M059J (cell line): ENCODE results near the gene PTCH2. TPM values are rescaled to one million over a fixed set of nuclear protein-coding genes. Genes with fewer than 3 reads are reported as not detected.
"Not testable (repeated sequence)": the region's sequence is repeated elsewhere in the genome, so short reads cannot be mapped to it uniquely, and the experiment has no call there.

Experiments
- DNase-seq: peaks from one replicate; pipeline ENCODE4 v3.0.0-alpha.2; 2012; ENCODE audit warnings: low read depth
- total RNA-seq: library from RNA; depleted of rRNA; stranded (reverse); fragments of >200 nt; shearing (Covaris generic); gene quantifications from 2 replicates; pipeline ENCODE4 v1.2.3, GENCODE V29; 2014

PTCH2 gene
- total RNA-seq, 1 experiment from 2014 or later = not detected

DNA sequence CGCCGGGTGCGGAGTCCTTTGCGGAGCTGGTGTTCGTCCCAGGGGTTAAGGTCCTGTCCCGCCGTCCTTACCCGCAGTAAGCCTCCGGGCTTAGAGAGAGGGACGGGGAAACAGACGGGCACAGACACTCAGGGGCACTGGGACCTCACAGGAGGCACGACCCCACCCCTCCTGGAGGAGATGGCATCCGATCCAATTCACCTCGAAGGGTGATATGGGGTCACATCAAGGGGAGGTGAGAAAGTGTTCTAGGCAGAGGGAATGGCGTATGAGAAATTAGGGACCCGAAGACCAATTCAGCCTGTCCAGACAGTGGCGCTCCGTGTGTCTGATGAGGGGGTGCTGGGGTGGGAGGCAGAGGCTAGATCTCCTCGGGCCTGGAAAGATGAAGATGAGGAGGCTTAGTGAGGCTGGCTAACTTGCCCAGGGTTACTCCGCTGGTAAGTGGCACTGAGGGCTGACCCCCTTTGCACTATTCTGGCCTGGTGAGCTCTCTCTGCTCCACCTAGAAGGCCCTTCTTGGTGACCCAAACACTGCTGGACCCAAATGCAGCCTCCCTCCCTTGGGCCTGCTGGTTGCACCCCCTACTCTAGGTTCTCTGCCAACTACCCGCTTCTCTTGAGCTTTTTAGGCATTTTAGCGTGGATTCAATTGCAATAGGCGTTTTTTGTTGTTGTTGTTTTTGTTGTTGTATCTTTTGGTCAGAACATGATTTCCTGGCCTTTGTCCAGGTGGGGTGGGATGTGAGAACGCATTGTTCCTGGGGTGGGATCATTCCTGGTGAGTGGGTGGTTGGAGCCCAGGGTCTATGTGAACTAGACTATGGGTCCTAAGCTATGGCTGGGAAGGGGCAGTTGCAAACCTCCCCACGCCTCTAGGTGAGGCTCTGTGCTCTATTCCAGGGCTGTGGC, 22.5 kb downstream of the PTCH2 start:
- DNase-seq = no peak

DNA sequence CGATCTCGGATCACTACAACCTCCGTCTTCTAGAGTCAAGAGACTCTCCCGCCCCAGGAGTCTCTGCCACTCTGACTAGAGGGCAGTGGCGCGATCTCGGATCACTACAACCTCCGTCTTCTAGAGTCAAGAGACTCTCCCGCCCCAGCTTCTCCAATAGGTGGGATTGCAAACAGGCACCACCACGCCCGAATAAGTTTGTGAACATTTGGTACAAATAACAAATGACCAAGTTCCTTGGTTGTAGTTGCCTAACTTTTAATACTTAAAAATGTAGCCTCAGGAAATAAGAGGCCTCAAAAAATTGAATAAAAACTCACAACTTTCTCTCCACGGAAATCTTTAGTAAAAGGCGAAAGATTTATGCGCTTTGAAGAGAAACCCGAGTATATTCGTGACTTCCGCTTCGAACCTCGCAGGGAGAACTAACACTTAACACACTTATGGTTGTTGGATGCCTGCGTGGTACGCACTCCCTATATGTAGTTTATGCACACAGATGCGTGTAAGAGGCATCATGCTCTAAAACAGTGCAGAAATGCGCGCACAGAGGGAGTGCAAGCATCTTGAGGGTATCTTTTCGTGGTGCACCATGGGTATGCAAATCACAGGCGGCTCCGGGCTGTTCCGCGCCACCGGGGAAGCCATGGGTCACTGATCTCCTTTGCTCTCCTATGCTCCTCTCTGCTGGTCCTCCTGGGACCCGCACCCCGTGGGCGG, 23.3 kb downstream of the PTCH2 start:
- DNase-seq = no peak

DNA sequence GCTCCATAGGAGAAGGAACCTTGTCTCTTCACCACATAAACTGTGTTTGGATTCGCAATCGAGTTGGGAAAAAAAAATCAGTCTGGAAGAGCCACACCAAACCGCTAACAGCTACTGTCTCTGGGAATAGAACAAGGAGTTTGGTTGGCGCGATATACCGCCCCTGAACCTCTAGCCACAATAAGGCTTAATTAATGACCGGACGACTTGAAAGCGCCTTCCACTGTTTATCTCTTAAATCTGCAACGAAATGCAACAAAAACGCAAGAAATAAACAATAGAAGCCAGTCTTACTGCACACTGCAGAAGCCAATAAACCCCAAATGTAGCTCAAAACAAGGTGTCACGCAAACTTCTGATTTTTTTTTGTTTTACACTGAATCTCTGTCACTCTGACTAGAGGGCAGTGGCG, 23.9 kb downstream of the PTCH2 start:
- peak; percentile 75 for DNase-seq

DNA sequence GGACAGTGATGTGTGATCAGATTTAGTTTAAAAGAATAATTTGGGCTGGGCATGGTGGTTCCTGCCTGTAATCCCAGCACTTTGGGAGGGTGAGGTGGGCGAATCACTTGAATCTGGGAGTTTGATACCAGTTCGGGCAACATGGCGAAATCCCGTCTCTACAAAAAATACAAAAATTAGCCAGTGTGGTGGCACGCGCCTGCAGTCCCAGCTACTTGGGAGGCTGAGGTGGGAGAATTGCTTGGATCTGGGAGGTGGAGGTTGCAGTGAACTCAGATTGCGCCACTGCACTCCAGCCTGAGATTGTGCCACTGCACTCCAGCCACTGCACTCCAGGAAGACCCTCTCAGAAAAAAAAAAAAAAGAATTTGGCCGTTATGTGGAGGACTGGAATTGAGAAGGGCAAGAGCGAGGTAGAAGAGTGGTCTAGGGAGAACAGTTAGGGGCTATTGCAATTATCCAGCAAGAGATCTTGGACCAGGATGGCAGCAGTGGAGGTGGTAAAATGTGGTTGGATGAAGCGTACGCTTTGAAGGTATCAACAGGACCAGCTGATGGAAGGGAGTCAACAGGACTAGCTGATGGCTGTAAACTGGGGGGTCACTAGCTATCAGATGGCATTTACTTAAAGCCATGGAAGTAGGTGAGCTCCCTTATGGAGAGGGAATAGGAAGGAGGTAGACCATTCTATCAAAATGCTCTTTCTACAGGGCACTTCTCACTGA, 25.1 kb downstream of the PTCH2 start:
- no peak for DNase-seq

DNA sequence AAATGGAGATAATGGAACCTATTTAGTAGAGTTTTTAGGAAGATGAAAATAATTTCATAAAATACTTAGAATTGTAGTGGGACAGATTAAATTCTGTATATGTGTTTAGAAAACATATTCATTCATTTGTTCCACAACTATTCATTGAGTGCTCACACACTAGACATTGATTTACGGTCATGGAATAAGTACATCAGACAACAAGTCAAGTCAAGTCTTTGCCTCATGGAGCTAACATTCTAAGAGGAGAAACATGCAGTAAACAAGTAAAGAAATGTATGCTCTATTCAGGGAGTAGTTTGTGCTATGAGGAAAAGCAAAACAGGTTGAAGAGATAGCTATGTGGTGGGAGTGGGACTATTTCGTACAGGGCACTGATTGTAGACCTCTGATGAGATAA, 25.7 kb downstream of the PTCH2 start:
- DNase-seq = no peak

DNA sequence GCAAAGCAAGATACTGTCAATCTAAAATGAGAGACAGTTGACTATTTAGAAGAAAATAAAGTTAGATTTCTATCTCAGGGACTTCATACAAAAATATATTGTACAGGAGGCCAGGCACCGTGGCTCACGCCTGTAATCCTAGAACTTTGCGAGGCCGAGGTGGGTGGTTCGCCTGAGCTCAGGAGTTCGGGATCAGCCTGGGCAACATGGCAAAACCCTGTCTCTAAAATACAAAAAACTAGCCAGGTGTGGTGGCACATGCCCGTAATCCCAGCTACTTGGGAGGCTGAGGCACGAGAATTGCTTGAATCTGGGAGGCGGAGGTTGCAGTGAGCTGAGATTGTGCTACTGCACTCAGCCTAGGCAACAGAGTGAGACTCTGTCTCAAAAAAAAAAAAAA, 27.1 kb downstream of the PTCH2 start:
- DNase-seq = not testable (repeated sequence)

DNA sequence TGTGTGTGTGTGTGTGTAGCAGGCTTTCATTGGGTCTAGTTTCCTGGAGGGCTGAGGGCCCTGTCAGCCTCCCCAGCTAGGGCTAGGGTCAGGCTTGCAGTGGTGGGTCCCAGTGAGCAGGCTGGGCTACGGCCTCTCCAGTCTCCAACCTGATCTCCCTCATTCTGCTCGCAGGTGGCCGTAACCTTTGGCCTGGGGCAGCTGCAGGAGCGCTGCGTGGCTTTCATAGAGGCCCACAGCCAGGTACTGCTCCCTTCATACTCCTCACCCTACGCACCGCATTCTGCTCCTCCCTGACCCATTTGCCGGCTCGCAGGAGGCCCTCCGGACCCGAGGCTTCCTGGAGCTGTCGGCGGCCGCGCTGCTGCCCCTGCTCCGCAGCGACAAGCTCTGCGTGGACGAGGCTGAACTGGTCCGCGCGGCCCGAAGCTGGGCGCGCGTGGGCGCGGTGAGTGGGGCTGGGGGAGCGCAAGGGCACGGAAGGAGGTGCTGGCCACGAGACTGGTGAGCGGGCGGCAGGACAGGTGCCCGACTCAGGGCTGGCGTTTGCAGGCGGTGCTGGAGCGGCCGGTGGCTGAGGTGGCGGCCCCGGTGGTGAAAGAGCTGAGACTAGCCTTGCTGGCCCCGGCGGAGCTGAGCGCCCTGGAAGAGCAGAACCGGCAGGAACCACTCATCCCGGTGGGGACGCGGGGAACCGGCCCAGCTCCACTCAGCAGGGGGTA, 30.1 kb downstream of the PTCH2 start:
- DNase-seq = no peak

DNA sequence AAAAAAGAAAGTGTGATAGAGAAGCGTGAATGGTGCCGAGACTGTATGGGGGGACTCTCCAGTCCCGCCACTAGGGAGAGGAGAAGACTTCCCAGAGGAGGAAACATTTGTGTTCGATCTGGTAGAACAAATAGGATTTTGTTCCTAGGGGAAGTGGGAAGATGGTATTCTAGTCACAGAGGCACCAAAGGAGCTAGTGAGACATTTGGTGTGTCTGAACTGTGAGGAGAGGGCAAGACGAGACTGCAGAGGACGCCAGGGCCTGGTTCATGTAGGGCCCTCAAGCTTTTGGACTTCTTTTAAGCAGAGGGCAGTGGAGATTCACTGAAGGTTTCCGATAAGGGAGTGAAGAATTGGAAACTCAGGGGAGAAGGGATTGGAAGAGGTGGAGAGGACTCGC, 31.8 kb downstream of the PTCH2 start:
- DNase-seq = no peak

DNA sequence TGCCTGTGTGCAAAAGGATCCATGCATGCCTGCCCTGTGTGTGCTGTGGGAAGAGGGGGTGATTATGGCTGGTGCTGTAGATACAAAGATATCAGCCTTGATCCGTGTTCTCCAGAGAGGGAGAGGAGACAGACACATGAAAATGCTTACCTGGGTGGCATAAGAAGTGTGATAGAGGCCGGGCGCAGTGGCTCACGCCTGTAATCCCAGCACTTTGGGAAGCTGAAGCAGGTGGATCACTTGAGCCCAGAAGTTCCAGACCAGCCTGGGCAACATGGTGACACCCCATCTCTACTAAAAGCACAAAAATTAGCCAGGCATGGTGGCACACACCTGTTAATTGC, 32.3 kb downstream of the PTCH2 start:
- not testable (repeated sequence) for DNase-seq

DNA sequence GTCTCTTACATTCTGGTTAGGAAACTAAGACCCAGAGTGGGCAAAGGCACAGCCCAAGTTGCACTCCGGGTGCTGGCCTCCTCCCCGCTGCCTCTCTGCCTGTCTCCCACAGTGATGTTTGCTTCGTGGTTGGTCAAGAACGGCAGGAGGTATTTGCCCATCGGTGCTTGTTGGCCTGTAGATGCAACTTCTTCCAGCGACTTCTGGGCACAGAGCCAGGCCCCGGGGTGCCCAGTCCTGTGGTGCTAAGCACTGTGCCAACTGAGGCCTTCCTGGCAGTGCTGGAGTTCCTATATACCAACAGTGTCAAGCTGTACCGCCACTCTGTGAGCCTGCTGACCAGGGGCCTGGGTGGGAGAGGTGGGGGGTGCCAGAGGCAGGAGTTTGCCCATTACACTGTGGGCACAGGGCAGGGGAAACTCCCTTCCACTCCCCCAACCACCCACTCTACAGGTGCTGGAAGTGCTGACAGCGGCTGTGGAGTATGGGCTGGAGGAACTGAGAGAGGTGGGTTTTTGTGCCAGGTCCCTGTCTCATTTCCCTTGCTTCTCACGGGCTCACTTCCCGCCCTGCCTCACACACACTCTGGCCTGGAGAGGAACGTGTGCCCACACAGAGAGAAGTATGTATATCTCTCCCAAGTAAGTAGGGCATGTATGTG, 32.8 kb downstream of the PTCH2 start:
- peak; percentile 91 for DNase-seq

DNA sequence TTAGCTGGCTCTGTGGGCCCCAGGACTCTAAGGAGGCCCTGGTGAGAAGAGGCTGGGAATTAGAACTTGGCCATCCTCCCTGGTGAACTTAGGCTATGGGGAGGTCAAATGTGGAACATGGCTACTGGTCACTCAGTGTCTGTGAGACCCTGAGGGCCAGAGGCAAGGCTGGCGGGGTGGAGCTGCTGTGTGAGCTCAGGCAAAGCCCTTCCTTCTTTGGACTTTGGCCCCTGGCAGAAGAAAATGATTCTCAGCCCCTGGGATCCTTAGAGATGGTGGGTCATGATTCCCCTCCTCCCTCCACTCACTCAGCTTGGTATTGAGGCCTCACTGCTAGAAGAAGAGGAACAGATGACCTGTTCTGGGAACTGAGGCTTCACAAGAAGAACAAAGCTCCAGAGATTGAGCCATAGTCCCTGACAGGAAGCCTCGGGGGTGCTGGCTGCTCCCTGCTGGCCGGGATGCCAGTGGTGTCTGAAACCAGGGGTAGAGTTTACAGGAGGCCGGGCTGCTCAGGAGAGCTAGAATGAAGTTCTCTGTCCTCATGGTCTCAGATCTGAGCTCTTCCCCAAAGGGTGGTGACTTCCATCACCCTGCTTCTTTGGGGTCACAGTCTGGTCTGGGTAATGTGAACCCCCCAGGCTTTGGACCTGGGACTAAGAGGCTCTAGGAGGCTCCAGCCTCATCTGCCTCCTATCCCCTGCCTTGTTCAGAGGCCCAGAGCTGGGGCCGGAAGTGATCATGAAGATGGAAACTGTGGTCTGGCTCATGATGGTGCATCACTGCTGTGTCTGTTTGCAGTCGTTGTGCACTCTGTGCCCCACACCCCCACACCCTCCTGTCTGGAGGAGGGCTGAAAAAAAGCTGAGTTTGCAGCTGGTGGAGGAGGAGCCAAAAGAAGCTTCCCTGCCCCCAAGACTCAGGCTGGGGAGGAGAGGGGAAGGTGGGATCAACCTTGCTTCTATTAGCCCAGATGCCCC, 33.8 kb downstream of the PTCH2 start:
- DNase-seq = peak; percentile 71

DNA sequence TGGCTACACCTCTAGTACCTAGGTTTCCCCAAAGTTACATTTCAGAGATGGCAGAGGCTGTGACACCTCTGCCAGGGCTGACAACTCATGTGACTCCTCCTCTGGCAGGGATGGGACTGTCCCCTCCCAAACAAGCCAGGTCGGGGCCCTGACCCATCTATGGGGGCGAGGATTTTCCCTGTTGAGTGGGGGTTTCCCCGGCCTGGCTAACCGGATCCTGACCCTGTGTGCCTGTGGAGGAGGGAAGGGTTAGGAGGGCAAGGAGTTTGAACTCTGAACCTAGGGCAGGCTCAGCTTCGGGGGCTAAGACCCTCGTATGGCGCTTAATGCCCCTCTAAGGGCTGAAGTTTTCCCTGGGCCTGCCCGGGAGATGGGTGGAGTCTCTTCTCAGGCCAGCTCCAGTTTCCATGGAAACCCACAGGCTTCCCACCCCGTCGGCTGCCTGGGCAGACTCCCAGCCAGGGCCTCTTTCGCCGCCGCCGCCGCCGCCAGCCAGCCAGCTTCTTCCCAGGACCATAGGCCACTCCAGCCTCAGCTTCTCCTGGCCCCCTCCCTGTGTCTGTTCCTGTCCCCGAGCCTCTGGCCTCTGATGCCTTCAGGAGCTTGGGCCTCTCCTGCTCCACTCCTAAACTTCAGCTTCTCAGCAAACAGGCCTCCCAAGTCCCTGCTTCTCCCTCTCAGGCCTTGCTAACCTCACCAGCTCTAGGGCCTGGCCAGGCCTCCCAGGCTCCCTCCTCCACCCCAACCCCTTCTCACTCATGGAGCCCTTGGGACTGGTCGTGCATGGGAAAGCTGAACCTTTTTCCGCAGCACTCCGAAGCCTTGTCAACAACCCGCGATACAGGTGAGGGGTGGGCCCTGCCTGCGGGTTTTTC, 34.8 kb downstream of the PTCH2 start, which contains the start of gene BTBD19:
Gene BTBD19, plus strand, starts transcription at position 461 of the 875 bp plus-strand sequence. Its CDS starts 298 bp downstream, at position 759.
- peak; percentile 92 for DNase-seq

DNA sequence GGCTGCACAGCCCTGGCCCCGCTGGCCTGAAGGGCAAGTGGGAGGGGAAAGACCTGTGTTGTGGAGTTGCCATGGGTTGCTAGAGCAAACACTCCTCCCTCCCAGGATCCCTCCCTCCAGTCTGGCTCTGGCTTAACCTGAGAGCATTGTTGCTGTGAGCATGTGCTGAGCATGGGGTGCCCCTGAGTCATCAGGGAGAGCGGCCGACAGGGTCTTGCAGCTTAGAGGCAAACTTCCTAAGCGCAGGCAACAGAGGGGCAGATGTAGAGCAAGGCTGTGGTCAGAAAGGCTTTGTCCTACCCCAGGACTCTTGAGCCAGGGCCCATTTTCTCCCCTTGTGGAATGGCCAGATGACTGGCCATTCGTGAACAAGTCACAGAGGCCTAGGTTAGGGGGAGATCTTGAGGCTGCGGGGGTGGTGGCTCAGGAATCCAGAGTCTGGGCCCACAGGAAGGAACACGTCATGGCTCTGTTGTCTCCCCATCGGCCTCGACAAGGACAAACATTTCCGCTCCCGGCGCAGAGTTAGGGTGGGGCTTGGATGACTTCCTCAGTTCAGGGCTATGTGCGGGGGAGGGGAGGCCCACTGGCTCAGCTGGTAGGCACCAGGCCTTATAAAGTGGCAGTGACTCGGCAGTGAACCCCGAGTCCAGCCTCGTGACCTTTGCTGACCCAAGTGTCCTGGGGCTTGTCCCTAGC, 35.5 kb downstream of the PTCH2 start:
- peak; percentile 100 for DNase-seq

DNA sequence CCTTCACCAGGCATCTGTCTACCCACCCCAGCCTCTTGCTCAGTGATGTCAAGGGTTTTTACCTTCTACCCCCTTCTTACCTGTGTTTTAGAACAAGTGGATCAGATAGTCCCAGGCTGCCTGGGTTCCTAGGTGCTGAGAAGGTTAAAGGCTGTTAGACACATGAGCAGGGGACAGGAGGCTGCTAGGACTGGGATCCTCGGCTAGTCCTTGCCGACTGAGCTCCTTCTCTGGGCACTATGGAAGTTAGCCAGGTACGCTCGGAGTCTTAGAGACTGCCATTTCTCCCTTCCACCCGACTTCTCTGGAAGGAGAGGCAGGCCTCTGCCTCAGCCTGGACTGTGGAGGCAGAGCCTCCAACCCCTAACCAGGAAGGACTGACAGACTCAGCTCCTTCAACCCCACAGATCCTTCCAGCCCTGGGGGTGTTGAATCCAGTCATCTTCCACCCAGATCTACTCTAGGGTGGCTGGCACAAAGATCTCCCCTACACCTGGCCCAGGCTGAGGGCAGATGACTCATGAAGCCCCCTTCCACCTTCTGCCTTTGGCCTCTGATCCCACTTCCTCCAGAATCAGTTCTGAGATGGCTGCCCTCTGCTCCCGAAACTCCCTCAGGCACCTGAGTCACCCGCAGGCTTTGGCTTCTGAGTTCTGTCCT, 36.2 kb downstream of the PTCH2 start, which contains the start of gene DYNLT4:
Gene DYNLT4, minus strand, starts transcription at position 648 of the 660 bp plus-strand sequence. CDS start 683 bp downstream, outside the sequence.
- DNase-seq = no peak

DNA sequence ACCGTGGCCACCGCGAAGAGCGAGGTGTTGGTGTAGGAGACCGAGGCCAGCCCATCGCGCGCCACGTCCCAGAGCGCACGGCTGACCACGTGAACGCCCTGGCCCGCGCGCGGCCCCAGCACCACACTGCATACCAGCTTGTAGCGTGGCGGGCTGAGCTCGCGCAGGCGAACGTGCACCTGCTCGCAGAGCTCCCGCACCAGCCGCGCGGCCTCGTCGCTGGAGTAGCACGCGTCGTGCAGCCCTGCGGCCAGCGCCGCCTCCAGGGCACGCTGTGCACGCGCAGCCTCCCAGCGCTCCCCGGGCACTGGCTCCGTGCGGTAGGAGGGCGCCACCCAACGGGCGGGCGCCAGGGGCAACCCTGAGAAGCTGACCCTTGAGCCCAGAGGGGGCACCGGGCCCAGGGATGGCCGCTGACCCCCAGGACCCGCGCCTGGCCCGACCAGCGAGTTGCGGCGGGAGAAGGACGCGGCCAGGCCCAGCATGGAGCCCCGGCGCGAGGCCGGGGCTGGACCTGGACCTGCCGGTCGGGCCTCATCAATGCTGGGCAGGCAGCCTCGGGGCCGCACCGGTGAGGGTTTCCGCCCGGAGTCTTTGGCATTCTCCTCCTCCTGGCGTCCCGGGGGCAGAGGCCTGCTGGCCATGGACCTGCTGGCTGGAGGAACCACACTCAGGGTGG, 36.9 kb downstream of the PTCH2 start:
- DNase-seq = no peak

DNA sequence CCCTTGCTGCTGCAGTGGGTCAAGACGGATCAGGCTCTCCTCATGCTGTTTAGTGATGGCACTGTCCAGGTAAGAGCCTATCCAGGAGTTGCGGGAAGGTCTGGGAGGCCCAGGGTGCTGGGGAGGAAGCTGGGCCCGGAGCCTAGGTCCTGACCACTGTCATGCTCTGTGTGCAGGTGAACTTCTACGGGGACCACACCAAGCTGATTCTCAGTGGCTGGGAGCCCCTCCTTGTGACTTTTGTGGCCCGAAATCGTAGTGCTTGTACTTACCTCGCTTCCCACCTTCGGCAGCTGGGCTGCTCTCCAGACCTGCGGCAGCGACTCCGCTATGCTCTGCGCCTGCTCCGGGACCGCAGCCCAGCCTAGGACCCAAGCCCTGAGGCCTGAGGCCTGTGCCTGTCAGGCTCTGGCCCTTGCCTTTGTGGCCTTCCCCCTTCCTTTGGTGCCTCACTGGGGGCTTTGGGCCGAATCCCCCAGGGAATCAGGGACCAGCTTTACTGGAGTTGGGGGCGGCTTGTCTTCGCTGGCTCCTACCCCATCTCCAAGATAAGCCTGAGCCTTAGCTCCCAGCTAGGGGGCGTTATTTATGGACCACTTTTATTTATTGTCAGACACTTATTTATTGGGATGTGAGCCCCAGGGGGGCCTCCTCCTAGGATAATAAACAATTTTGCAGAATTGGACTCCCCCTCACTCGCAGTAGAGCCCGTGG, 37.6 kb downstream of the PTCH2 start:
- DNase-seq = no peak
